Epithelial cell of esophagus (primary cell): ENCODE data around the gene ZSCAN23.

ENCODE experiments used
- DNase-seq: peaks from one replicate; pipeline ENCODE4 v3.0.0; 2010; ENCODE audit warnings: low read depth
- H3K4me3 ChIP-seq: 2 replicates; pipeline ENCODE4 v1.5.1; 2011; ENCODE audit warnings: mild to moderate bottlenecking, low read length, control low read depth
- TF ChIP-seq, protein P1 (sequence below): IDR thresholded peaks from 2 replicates; pipeline ENCODE4 v1.5.1; 2011; ENCODE audit warnings: low read depth, mild to moderate bottlenecking, low read length, control low read depth, inconsistent platforms; ENCODE audit not compliant: insufficient read depth; ENCODE audit errors: missing control alignments

Gene ZSCAN23

DNA sequence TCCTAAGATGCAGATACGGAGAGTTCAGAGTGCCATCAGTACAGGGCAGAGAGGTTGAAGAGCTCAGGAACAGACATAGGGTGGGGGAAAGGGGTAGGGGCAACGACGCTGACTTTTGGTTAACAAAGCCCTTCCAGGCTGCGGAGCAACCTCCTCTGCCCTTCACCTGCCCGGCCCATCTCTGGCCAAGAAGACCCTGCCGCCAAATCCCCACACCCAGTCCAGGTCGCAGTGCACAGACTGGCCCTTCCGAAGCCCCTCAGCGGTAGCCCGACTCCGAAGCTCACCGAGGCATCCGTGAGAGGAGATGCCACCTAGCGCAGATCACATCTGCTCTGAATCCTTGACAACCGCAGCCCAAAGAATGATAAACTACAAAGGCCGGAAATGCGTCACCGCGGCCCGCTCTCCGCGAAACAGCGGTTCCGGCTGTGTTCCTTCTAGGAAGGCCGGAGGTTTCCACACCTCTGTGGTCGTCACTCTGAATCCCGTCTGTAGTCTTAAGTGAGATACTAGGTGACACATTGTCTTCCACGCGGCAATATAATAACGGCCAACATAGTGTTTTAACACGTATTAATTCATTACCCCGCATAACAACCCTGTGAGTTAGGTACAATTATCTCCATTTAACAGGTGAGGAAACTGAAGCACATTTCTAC, at the start of gene ZSCAN23:
ZSCAN23 (minus strand) TSS at position 380 of the 662 bp plus-strand sequence. CDS start 7,225 bp downstream, outside the sequence.
- H3K4me3 ChIP-seq, result peak within 1 kb of the TSS; percentile 85
- TF ChIP-seq, protein P1, sequence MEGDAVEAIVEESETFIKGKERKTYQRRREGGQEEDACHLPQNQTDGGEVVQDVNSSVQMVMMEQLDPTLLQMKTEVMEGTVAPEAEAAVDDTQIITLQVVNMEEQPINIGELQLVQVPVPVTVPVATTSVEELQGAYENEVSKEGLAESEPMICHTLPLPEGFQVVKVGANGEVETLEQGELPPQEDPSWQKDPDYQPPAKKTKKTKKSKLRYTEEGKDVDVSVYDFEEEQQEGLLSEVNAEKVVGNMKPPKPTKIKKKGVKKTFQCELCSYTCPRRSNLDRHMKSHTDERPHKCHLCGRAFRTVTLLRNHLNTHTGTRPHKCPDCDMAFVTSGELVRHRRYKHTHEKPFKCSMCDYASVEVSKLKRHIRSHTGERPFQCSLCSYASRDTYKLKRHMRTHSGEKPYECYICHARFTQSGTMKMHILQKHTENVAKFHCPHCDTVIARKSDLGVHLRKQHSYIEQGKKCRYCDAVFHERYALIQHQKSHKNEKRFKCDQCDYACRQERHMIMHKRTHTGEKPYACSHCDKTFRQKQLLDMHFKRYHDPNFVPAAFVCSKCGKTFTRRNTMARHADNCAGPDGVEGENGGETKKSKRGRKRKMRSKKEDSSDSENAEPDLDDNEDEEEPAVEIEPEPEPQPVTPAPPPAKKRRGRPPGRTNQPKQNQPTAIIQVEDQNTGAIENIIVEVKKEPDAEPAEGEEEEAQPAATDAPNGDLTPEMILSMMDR, result peak; percentile 7
- peak; percentile 90 for DNase-seq

DNA sequence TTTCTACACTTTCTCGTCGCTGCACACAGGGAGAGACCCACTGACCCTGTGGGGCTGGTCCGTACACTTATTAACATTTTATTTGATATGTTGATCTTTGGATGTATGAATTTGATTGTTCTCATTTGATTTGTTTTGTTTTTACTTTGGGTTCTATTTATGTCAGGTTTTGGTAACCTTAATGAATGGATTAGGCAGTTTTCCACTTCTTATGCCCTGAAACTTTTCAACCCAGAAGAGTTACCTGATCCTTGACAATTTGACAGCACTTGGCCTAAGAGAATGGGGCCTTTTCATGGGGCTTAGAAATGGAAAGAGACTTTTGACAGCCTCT, 48.7 kb upstream of the ZSCAN23 start:
- DNase-seq, result no peak

DNA sequence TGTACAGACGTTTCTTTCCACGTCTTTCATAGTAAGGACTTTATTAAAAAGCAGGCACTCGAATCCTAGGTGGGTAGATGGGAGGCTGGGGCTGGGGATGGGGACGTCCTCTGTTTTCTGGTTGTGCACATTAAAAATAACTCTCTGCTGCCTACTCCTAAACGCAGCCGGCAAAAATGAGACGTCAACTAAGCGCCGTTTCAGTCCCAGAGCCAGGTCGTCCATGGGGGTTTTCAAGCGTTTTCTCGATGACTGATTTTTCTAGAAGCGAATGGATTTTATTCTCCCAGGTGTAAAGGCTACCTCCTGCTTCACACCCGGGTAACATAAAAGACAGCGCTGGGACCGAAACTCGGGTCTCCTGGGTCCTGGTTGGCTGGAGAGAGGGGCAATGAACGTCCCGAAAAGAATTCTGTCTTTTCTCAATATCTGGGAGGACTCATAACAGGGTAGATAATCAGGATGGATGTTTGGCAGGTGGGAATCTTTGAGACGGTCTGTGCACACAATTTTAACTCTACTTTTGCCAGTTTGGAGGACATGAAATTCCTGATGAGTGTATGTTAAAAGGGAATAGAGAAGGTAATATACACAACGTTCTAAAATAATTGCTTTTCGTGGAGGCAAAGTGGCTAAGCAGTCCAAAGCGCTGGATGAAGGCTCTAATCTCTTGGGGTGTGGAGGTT, 47.1 kb upstream of the ZSCAN23 start:
- peak overlapping the region; percentile 61 for H3K4me3 ChIP-seq
- DNase-seq, result peak; percentile 28
- TF ChIP-seq, protein P1, result no peak

More for the DNA sequence above, 48.7 kb upstream of the ZSCAN23 start:
- no peak overlapping the region for H3K4me3 ChIP-seq
- TF ChIP-seq, protein P1, result no peak

DNA sequence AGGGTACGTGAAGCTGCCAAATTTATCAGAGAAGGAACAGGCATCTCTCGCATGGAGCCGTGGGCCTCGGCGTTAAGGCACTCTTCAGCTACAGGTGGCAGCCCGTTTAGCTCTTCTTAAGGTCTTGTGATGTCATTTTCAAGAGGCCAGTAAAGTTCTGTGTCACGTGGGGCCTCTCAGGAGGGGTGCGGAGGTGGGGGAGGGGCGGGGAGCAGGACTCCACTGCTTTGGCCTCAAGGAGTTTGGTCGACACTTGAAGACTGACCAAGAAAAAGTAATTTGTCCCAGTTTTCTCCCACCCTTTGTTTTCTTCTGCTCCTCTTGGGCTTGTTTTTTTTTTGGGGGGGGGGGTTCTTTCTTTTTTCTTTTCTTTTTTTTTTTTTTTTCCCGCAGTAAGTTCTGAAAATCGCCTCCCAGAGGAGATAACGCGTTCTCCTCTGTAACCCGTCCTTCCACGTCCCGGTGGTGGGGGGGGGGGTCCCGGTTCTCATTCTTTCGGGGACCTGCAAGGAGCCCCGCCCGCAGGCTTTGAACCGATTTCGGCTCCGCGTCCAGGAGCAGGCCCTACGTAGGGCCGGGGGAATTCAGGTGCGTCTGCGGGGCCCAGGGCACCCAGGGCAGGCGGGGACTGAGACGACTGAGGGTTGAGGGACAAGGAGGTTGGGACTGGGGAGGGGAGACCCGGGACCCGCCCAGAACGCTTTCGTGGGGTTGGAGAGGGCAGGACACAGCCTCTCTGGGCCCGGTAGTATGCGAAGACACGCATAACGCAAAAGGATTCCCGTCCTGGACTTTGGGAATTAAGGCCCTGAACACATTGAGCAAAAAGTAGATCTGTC, 46.3 kb upstream of the ZSCAN23 start:
- peak overlapping the region; percentile 61 for H3K4me3 ChIP-seq
- TF ChIP-seq, protein P1, result no peak
- peak; percentile 85 for DNase-seq

DNA sequence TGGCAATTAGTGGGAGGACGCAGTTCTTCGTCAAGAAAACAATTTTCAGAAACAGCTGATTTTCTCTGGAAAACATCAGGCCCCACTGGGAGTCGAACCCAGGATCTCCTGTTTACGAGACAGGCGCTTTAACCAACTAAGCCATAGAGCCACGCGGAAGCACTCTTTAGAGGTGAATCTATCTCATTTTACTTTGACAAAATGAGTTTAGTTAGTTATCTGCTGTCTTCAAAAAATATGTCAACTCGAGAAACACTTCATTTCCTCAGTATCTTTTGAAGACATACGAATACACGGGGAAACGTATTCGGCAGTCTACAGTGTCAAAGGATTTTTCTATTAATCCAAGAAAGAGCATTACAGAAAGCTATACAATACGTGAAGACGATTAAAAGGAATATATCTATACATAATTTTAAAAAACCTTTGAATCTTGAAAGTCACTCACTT, 45.6 kb upstream of the ZSCAN23 start:
- H3K4me3 ChIP-seq, result peak overlapping the region; percentile 61
- TF ChIP-seq, protein P1, result no peak
- DNase-seq, result peak; percentile 70

DNA sequence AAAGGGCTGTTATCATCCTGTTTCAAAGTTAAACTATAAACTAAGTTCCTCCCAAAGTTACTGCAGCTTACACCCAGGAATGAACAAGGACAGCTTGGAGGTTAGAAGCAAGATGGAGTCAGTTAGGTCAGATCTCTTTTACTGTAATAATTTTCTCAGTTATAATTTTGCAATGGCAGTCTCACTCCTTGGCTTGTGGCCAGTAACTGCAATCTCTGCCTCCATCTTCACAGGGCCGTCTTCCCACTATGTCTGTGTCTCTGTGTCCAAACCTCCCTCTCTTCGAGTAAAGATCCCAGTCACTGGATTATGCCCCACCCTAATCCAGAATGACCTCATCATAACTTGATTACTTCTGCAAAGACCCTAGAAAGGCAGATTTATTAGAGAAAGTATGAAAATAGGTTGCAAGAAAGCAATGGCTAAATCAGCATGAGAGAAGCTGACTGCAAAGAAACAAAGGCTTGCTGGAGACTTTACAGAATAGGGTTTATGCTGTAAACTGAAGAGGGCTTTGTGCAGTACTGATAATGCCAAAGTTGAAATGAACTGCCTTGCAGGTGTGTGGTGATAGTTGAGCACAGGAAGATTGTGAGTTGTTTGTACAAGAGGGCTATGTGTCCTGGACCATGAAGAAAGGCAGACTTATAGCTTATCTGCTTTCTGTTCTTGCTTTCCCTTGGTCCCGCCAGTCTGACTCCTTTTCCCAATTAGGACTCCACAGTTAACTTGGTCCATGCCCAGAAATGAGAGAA, 43.9 kb upstream of the ZSCAN23 start:
- no peak overlapping the region for H3K4me3 ChIP-seq
- TF ChIP-seq, protein P1, result no peak
- DNase-seq, result no peak
